Stimulated activated CD4-positive, alpha-beta T cell treated with anti-CD3 and anti-CD28 coated beads, Interleukin-1b, Interleukin-23, amount 100 ng/mL, for 1 hour (primary cell): ENCODE results near the gene MGLL.

Experiments used
- DNase-seq, 2 donors: peaks; one replicate each; pipeline ENCODE4 v3.0.0-alpha.2; 2020; ENCODE audit warnings: low read depth in 2 of 2

The MGLL gene

GRCh38 chr3:127723011-127723567 lies 99.2 kb downstream of the MGLL start:
- no peak for DNase-seq

GRCh38 chr3:127722091-127722784 lies 100.1 kb downstream of the MGLL start:
- no peak for DNase-seq

DNA sequence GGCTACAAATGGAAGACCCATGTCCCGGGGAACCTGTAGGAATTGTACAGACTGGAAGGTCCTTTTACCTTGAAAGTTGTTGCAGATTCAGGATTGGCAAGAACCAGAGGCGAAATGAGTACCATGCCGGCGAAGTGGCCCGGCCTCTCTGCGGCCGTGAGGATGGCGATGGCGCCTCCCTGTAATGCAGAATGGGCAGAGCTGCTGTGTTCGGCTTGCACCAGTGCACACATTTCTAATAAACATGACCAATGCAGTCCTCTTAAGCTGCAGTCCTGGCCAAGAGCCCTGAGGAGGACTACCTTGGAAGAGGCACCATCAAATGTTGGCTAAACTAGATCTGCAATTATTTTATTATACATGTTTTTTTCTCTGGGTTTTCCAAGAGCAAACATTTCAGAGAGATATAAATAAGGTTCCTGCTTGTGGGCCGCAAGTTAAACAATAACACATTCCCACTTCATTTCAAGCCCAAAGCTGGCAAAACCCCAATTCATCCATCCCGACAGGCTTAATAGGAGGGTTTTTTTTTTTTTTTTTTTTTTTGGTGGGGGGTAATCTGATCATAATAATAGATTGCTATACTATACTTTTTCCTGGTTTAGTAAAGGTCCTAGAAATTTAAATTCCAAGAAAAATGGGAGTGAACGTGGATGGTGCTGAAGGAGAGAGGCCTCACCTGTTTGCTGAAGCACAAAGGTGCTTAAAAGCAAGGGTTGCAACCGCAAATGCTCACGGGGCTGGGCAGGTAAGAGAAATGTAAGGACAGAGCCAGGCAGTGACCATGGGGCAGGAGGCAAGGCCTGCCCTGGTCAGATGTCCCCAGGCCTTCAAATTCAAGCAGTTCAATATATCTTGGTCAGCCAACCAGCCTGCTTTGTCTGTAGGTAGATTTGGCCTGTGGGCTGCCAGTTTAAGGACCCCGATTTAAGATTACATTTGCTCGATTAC lies 101.1 kb downstream of the MGLL start:
- no peak for DNase-seq

DNA sequence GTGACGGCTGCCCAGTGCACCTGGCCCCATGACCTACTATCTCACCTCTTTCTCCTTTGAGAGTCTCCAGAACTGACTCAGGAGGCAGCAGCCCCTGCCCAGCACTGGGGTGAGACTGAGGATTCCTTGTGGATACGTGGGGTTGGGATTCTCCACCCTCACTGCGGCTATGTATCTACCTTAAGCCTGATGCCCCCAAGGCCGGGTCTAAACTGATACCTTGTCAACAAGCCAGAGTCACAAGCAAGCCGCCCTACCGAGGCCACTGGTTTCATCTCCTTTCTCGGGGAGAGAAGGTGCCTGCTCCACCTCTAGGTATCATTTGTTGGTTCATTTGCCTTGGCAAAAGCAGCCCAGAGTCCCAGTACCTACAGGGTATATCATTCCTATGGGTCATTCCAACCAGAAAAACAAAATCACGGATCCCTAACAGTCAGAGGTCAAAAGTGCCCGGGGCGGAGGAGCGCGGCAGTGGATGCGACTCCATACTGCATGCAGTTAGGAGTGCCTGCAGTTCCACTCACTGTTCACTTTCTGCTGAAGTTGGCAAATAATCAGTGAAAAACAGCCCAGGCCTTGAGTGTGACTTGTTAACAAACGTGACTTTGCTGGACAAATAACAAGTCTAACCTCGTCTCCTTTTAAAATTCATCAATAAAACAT lies 102.0 kb downstream of the MGLL start:
- no peak for DNase-seq

- no peak for DNase-seq
These were observed 102.9 kb downstream of the MGLL start for GRCh38 chr3:127719369-127719768.

- DNase-seq: no peak
These were observed 103.4 kb downstream of the MGLL start for GRCh38 chr3:127718916-127719290.

- DNase-seq: no peak
These were observed 103.9 kb downstream of the MGLL start for GRCh38 chr3:127718245-127718915.

- DNase-seq: no peak
These were observed 104.7 kb downstream of the MGLL start for GRCh38 chr3:127717357-127718244.

DNA sequence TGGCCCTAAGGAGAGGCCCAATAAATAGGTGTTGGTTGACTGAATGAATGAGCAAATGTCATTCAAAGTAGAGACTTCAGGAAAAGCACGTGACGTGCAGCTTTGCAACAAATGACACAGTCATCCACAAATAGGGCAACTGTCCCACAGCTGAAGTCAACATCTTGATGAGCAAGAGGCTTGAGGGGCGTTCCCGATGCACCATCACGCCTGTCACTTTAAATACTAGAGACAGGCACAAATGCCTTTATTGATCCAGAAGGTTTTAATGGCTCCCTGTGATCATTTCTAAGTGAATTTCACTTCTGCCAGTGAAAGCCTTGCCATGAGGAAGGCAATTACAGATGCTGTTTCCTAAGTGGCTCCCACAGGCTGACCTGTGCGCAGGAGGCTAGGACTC lies 105.9 kb downstream of the MGLL start:
- no peak for DNase-seq

GRCh38 chr3:127715532-127715931 lies 106.8 kb downstream of the MGLL start:
- DNase-seq: no peak

DNA sequence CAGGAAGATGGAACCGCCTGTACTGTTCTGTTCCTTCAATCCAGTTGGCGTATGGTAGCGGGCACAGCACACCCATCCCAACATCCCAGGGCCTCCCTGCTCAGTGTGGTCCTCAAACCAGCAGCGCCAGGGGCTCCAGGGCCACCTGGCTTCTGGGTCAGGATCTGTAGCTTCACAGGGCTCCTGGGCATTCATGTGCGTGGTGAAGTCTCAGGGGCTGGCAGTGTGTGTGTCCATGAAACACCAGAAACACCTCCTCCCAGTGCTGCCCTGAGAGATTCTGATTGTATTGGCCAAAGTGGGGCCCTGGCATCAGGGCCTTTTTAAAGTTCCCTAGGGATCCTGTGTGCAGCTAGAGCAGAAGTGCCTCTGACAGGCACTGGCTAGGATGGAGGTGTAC lies 107.4 kb downstream of the MGLL start:
- DNase-seq: no peak

DNA sequence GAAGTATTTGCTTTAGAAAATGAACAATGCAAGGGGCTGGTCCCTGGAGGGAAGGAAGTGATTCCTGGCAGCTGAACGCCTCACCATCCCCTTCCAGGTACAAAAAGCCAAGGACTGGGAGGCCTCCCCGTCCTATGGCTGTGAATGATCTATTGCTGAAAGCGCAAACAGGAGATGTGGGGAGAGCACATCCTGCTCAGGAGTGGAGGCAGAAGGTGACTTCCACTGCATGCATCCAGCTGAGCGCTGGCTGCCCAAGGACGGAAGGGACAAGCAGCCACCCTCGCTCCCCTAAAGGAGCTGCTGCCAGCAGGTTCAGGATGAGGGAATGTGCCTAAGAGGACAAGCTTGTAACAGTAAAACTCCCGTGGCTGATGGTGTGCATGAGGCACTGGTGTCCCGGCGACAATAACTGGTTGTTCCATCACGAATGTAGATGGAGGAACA lies 108.2 kb downstream of the MGLL start:
- no peak for DNase-seq

GRCh38 chr3:127712881-127713771 lies 109.2 kb downstream of the MGLL start:
- no peak for DNase-seq

GRCh38 chr3:127712461-127712860 lies 109.9 kb downstream of the MGLL start:
- DNase-seq: no peak

DNA sequence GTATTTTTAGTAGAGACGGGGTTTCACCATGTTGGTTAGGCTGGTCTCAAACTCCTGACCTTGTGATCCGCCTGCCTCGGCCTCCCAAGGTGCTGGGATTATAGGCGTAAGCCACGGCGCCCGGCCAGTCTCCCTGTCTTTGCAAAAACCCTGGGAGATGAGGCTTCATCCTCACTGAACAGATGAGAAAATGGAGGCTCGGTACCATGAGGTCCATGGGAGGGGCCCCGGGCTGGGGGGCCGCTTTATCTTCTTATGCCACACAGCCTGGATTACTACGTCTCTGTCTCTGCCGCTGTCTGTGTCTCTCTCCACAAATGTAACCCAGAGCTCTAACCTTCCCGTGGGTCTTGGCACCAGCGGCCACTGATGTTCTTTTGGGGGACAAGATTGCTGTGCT lies 110.4 kb downstream of the MGLL start:
- no peak for DNase-seq

- DNase-seq: no peak
These were observed 111.2 kb downstream of the MGLL start for GRCh38 chr3:127711021-127711695.

DNA sequence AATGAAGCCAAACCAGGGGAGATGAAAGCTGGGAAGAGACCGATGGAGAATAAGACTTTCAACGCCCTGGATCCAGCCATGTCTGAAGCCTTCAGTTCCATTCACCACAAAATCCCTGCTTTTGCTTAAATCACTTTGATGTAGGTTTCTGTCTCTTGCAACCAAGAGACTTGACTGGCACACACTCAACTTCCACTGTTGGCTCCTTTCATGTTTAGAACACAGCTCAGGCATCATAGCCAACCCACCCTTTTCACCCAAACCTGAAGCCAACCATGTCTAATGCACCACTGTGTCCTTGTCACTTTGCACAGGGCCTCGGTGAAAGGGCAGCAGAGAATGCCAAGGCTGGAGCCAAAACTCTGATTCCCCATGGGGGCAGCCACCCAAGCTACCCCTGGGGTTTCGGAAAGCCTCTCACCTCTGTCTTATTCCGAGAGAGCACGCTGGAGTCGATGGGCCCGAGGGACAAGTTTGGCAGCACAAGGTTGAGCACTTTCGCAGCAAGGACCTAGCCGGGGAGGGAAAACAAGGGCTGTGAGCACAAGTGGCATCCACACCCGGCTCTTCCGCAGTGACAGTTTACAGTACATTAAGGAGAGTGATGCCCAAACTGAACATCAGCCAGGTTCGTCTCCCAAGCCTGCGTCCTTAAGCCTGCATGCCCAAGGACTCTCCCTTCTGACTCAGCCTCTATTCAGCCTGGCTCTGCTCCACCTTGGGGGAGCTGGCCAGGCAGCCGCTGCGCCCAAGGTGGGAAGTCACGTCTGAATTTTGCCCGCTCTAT lies 112.0 kb downstream of the MGLL start:
- DNase-seq: no peak
